Activated CD4-positive, alpha-beta T cell treated with anti-CD3 and anti-CD28 coated beads for 24 hours (primary cell): ENCODE data around the gene NFIL3.

Experiments
- DNase-seq, 2 donors: peaks; one replicate each; pipeline ENCODE4 v3.0.0-alpha.2; 2020; ENCODE audit warnings: low read depth in 2 of 2

Gene NFIL3

GRCh38 chr9:91422758-91423711 lies 597 bp downstream of the NFIL3 start:
- no peak for DNase-seq

DNA sequence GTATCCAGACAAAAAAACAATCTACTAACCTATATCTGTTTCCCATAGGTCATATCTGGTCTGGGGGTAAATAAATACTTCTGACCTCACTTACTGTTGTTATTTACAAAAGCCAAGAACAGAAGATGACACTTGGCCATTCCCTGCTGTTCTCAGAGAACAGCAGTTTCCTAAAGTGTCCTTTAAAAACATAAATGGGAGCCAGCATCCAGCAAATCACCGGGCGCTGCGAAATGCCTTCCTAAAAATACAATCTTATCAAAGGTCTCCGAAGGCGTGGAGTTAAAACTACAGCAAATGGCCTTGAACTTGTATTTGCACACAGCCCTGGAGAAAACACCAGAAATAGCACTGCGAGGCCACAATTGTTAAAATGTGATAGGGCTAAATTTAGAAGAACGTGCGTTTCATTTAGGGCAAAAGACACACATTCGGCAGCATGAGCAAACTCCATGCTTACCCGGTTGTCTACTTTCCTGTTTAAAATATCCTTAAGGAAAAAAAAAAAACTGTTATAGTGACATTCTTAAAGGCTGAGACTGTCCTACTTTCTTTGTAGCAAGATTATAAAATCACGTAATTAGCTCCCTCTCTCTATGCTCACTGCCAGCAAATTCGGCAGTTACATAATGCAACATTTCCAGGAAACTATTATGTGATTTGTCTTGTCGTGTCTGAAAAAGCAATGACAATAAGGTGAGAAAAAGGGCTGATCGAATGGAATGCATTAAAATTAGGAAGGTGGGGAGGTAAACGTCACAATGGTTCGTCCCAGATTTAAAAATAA lies 1.5 kb downstream of the NFIL3 start:
- no peak for DNase-seq

DNA sequence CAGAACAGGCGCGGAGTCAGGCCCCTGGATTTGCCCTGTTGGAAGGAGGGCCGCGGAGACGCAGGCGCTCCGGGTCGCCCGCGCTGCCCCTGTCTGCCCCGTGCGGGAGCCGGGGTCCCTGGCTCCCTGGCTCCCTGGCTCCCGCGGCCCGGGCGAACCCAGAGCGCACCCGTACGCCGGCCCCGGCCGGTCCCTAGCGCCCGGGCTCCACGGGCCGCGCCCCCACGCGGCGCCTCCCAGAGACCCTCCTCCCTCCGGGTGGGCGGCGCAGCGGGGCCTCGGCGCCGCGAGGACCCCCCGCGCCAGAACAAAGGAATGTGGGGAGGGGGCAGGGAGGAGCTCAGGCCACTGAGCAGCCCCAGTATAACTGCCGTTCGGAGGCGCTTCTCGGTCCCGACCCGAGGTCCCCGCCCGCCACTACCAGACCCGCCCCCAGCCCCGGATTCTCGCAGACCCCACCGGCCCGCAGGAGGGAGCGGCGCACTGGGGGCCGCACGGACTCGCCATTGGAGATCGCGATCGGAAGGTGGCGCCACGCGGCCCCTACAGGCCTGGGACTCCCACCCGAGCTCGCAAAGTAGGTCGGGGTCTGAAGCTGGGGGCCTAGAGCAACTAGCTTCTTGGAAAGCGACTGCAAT lies 2.4 kb downstream of the NFIL3 start:
- no peak for DNase-seq

DNA sequence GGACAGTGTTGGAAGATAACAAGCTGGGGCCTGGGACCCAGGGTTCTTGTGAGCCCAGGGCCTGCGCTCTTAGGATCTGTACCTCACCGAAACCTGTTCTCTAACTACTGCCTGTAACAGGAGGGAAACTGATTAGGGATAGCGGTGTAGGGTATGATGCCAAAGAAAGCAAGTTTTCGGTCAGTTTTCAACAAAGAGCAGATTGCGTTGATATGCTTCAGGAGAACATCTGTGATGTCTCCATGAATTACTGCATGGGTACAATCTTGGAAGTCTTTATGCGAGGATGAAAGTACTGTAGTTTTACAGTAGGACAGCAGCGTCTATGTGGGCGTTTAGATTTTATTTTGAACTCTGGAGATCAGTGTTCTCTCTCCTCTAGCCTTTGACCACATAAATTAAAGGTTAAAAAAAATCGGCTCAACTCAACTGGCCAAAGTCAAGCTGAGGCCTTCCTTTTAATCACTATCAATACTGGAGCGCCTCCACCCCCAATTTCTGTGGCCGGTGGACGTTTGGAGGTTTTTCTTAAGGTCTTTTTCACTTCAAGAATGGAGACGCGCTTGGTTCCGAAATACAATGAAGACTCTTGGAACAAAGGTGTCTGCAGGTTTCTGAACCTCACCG lies 3.0 kb downstream of the NFIL3 start:
- DNase-seq = no peak

- no peak for DNase-seq
Observed at GRCh38 chr9:91419222-91420191, 4.1 kb downstream of the NFIL3 start.

DNA sequence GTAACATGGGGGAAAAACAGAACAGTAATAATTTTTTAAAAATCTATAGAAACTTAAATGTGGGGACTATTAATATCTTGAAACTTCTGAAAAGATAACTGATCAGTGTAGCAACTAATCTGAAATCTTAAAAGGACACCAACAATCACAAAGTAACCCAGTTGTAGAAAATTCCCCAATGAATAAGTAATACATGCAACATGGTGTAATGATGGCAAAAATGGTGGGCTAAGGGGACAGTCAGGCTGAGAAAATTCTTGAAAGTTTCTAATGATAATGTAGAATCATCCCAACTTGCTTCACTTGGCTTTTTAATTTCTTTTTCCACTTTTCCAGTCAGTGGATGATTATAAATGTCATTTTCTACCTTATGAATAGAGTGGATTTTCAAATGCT lies 5.4 kb downstream of the NFIL3 start:
- no peak for DNase-seq

- DNase-seq = no peak
Observed at GRCh38 chr9:91417602-91418214, 5.9 kb downstream of the NFIL3 start.

DNA sequence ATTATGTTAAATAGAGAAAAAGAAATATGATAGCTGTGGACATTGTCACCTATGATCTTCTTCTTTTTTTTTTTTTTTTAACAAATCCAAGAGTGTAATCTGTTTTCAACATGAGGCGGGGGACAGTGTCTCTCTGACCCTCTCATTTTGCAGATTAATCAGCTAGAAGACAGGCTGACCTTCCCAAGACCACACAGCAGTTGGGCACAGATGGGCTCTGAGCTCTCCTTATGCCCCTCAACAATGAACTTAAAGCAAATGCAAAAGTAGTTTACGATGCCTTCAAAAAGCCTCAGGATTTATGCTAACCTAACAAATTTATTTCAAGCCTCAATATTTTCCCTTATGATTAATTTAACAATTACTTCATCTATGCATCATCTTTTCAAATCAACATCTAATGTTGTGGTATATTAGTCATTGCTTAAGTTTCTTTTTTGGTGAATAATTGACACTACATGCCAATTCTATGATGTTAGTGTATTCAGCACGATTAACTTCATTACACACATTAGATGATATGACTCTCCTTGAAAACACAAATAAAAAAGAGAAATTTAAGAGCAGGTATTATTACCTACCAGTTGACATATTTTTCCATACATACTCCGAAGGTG lies 7.4 kb downstream of the NFIL3 start:
- DNase-seq = no peak

DNA sequence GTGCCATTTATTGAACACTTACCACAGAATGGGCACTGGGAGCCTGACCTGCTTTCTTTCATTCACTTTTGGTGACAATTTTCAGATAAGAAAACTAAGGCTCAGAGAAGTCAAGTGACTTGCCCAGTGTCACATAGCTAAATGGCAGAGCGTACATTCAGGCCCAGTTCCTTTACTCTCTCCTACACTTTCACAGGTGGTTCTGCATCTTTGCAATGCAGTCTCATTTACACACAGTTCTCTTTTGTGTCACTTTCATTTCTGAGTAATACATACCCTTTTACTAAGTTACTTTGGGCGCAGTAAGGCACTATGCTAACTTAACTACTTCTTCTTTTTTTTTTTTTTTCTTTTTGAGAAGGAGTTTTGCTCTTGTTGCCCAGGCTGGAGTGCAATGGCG lies 8.3 kb downstream of the NFIL3 start:
- no peak for DNase-seq

DNA sequence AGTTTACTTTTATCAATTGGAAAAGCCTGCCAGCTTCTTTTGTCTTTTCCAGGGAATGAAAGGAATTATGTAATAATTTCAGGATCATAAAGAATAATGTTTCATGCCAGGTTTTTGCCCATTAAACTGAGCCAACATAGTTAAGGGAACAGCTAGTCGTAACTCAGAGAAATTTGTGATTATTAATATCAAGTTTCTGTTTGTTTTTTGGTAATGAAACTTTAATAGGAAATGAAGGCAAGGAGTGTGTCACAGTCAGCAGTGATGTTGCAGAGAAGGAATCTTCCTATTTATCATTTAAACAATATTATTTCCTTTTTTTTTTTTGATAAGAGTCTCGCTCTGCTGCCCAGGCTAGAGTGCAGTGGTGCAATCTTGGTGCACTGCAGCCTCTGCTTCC lies 10.7 kb downstream of the NFIL3 start:
- no peak for DNase-seq

DNA sequence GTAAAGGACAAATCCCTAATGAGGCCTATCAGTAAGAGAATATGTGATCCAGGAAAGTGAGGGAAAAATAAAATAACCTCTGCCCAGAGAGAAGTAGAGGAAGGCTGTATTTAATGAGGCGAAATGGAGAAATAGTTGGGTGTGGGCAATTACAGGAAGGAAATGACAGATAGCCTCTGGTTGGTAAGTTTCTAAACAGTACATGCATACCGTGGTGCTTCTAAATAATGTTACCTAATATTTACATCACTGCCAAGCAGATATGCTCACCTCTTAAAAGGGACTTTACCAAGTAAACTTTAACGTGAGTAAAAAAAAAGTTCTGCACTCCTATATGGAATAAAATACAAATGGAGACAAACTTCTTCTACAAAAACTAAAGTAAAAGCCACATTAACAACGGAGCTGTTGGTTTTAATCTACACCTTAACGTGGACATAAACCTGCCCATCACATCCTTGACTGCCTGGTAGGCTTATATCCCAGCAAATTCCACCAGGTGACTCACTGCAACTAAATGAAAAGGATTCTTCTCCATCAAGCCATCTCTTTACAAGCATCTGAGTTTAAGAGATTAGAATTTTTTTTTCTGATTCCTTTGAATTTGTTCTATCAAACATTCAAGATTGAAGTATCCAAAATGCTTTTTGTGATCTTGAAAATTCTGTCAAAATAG lies 12.4 kb downstream of the NFIL3 start:
- DNase-seq = no peak

DNA sequence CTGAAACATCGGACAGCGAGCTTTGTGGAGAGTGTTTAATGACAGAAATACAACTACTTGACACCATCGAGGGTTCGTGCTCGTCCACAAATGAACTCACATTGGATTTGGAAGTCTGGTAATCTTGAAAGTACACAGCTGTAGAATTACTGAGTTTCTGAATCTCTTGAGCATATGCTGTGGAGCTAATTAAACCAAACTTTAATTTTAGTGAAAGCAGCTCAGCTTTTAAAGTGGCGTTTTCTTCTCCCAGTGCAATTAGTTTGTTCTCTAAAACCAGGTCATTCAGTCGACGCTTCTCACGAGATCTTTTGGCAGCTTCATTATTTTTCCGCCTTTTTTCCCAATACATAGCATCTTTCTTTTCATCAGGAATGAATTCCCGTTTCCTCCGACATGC lies 13.5 kb downstream of the NFIL3 start:
- no peak for DNase-seq

DNA sequence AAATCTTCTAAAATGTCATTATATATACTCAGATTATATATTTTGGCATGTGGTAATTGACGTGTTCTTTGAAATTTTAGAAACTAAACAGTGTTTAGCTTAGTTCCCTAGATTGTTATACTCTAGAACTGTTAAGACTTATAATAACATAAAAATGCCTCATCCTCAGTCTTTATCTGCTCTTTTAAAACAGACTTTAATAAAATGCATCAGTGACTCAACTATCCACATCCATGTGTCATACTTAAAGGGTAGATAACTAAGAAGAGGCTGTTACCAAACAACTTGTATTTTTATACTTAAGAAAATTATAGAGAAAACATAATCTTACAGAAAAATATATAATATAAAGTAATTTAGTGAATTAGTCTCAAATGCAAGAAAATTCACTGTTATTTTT lies 15.2 kb downstream of the NFIL3 start:
- DNase-seq = no peak

- no peak for DNase-seq
Observed at GRCh38 chr9:91407580-91408318, 15.9 kb downstream of the NFIL3 start.

DNA sequence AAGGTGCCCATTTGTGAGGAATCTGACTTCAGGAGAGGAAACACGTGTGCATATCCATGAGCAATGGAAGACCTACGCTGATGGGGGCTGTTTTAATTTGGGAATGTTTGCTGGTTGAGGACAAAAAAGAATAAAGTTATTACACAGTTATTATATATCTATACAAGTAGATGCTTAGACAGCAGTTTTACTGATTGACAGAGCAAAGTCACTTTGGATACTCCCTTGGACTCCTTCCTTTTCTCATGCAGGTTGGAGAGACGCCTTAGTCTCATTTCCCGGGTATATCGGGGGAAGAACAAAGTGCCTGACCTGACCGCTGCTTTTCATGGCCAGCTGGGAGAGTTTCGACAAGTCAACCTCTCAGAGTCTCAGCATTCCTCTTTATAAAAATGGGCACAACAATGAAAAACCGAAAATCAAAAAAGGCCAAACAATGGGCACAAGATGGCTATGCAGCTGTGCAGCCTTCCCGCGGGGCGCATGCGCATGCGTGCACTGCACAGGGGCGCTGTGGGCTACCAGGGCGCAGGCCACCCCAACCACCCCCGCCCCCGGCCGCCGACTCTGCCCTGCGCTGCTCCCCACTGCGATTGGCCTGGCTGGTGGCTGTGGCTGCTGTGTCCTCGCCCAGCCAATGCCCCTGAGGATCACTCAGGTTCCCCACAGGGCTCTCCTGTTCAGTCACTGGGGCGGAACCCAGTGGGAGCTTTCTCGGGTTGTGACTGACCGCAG lies 18.1 kb downstream of the NFIL3 start:
- no peak for DNase-seq

DNA sequence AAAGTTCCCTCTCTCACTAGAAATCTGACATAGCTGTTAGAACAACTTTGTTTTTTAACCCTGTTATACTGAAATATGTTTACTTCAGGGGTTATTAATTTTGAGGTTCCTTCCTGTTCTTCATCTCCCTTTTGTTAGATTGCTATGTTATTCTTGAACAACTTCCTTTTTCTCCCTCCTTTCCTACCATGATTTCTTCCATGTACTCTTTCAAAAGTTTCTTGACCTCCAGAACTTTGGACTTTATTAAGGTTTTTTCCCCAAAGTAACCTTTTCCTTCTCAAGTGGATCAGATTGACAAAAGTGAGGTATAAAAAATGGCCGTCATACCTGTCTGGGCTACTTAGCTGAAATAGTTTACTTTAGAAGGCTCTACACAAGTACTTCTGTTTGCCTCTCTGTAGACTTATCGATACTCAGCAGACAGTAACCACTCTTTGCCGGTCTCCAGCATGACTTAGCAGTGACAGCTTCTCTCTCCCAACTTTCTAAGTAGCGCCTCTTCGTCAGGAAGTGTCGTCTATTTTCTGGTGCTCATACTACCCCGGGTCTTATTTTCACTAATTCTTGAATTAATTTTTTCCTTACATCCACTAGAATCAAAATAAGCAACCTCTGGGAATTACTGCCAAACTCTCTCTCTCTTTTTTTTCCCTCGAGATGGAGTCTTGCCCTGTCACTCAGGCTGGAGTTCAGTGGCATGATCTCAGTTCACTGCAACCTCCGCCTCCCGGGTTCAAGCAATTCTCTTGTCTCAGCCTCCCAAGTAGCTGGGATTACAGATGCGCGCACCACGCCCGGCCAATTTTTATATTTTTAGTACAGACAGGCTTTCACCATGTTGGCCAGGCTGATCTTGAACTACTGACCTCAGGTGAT lies 19.7 kb downstream of the NFIL3 start:
- DNase-seq = no peak

DNA sequence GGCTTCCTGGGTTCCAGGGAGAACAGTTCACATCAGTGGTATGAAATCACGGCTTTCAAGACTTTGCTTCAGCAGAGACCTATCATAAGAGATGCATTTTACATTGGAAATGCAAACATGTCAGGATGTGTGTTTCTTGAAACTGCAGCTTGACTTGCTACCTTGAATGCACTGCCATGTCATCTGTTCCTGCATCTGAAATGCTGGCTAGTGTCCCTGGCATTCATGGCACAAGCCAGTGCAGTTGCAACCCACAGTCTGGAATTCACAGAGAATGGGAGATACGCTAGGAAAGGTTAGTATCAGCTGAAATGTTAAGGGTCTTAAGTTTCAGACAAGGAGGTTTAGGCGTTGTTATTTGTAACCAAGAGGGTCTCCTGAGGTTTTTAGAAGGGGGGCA lies 24.7 kb downstream of the NFIL3 start:
- no peak for DNase-seq
